ENCODE measurements around the gene GPRASP2.
"Not testable (repeated sequence)": the region's sequence is repeated elsewhere in the genome, so short reads cannot be mapped to it uniquely, and the experiment has no call there.

The GPRASP2 gene

GRCh38 chrX:102720237-102721168 lies 8.3 kb downstream of the GPRASP2 start, which contains the start of gene GPRASP3:
GPRASP3 (plus strand) TSS chrX:102720743; CDS start chrX:102748996, 28,253 bp downstream.
- H3K36me3 Mint-ChIP-seq (ENCODE audit: low read depth), result no peaks in the 10 kb centered on the region
- H3K27me3 Mint-ChIP-seq, result no peaks in the 10 kb centered on the region
- peak within 1 kb of the TSS; percentile 93 for H3K4me3 Mint-ChIP-seq
- no peaks in the 10 kb centered on the region for H3K9me3 Mint-ChIP-seq
- H3K27ac Mint-ChIP-seq, result peak within 1 kb of the TSS; percentile 85
- peaks cover 12% of the 10 kb centered on the region for H3K4me1 Mint-ChIP-seq (ENCODE audit: low read depth)

- H3K9me3 Mint-ChIP-seq; H3K27me3 Mint-ChIP-seq; H3K27ac Mint-ChIP-seq; H3K36me3 Mint-ChIP-seq (ENCODE audit: low read depth): not testable (repeated sequence)
- Mint-ChIP-seq H3K4me1 (ENCODE audit: low read depth) (peaks cover 12% of the 10 kb centered on the region), H3K4me3 (peak overlapping the region; percentile 93)
These were observed 8.9 kb downstream of the GPRASP2 start for GRCh38 chrX:102721169-102721506.

- H3K9me3 Mint-ChIP-seq, result no peaks in the 10 kb centered on the region
- no peak overlapping the region for H3K4me3 Mint-ChIP-seq
- no peaks in the 10 kb centered on the region for H3K27me3 Mint-ChIP-seq
These were observed 11.2 kb downstream of the GPRASP2 start for GRCh38 chrX:102723456-102723855.

GRCh38 chrX:102727761-102728160 lies 15.5 kb downstream of the GPRASP2 start:
- no peak overlapping the region for H3K4me3 Mint-ChIP-seq
- no peak overlapping the region for H3K27ac Mint-ChIP-seq
- H3K4me1 Mint-ChIP-seq (ENCODE audit: low read depth), result no peaks in the 10 kb centered on the region

More at GRCh38 chrX:102723456-102723855, 11.2 kb downstream of the GPRASP2 start:
- Mint-ChIP-seq H3K4me1 (ENCODE audit: low read depth) (peaks cover 12% of the 10 kb centered on the region), H3K27ac (no peak overlapping the region), H3K36me3 (ENCODE audit: low read depth) (no peaks in the 10 kb centered on the region)

GRCh38 chrX:102728646-102729045 lies 16.4 kb downstream of the GPRASP2 start:
- no peak overlapping the region for H3K4me3 Mint-ChIP-seq
- no peak overlapping the region for H3K27ac Mint-ChIP-seq
- H3K4me1 Mint-ChIP-seq (ENCODE audit: low read depth), result no peaks in the 10 kb centered on the region
- no peaks in the 10 kb centered on the region for H3K27me3 Mint-ChIP-seq
- H3K36me3 Mint-ChIP-seq (ENCODE audit: low read depth), result no peaks in the 10 kb centered on the region
- H3K9me3 Mint-ChIP-seq, result no peaks in the 10 kb centered on the region

More at GRCh38 chrX:102727761-102728160, 15.5 kb downstream of the GPRASP2 start:
- no peaks in the 10 kb centered on the region for H3K9me3 Mint-ChIP-seq
- H3K36me3 Mint-ChIP-seq (ENCODE audit: low read depth), result no peaks in the 10 kb centered on the region
- no peaks in the 10 kb centered on the region for H3K27me3 Mint-ChIP-seq

GRCh38 chrX:102739657-102740056 lies 27.4 kb downstream of the GPRASP2 start:
- H3K27ac Mint-ChIP-seq, result no peak overlapping the region
- no peak overlapping the region for H3K4me3 Mint-ChIP-seq
- peaks cover 3% of the 10 kb centered on the region for H3K4me1 Mint-ChIP-seq (ENCODE audit: low read depth)

GRCh38 chrX:102744307-102744706 lies 32.1 kb downstream of the GPRASP2 start:
- H3K27ac Mint-ChIP-seq, result no peak overlapping the region
- H3K4me1 Mint-ChIP-seq (ENCODE audit: low read depth), result peaks cover 4% of the 10 kb centered on the region
- no peaks in the 10 kb centered on the region for H3K9me3 Mint-ChIP-seq
- H3K36me3 Mint-ChIP-seq (ENCODE audit: low read depth), result no peaks in the 10 kb centered on the region
- H3K4me3 Mint-ChIP-seq, result no peak overlapping the region
- no peaks in the 10 kb centered on the region for H3K27me3 Mint-ChIP-seq

More at GRCh38 chrX:102739657-102740056, 27.4 kb downstream of the GPRASP2 start:
- Mint-ChIP-seq H3K27me3 (no peaks in the 10 kb centered on the region), H3K9me3 (no peaks in the 10 kb centered on the region), H3K36me3 (ENCODE audit: low read depth) (no peaks in the 10 kb centered on the region)

- Mint-ChIP-seq H3K27ac (no peak overlapping the region), H3K27me3 (no peaks in the 10 kb centered on the region), H3K4me1 (ENCODE audit: low read depth) (peaks cover 4% of the 10 kb centered on the region), H3K4me3 (peak overlapping the region; percentile 37), H3K36me3 (ENCODE audit: low read depth) (no peaks in the 10 kb centered on the region), H3K9me3 (no peaks in the 10 kb centered on the region)
These were observed 33.2 kb downstream of the GPRASP2 start for GRCh38 chrX:102745513-102745856.

- H3K36me3 Mint-ChIP-seq (ENCODE audit: low read depth), result no peaks in the 10 kb centered on the region
- H3K9me3 Mint-ChIP-seq, result no peaks in the 10 kb centered on the region
- no peaks in the 10 kb centered on the region for H3K27me3 Mint-ChIP-seq
- H3K4me1 Mint-ChIP-seq (ENCODE audit: low read depth), result peaks cover 4% of the 10 kb centered on the region
- no peak overlapping the region for H3K27ac Mint-ChIP-seq
- H3K4me3 Mint-ChIP-seq, result peak overlapping the region; percentile 79
These were observed 33.8 kb downstream of the GPRASP2 start for GRCh38 chrX:102745857-102746584.

GRCh38 chrX:102765217-102765616 lies 53.0 kb downstream of the GPRASP2 start:
- no peak overlapping the region for H3K4me3 Mint-ChIP-seq
- H3K9me3 Mint-ChIP-seq, result no peaks in the 10 kb centered on the region
- no peak overlapping the region for H3K27ac Mint-ChIP-seq
- H3K36me3 Mint-ChIP-seq (ENCODE audit: low read depth), result no peaks in the 10 kb centered on the region
- peaks cover 9% of the 10 kb centered on the region for H3K4me1 Mint-ChIP-seq (ENCODE audit: low read depth)
- no peaks in the 10 kb centered on the region for H3K27me3 Mint-ChIP-seq

- Mint-ChIP-seq H3K36me3 (ENCODE audit: low read depth) (no peaks in the 10 kb centered on the region), H3K27ac (no peak overlapping the region), H3K27me3 (no peaks in the 10 kb centered on the region), H3K9me3 (no peaks in the 10 kb centered on the region), H3K4me1 (ENCODE audit: low read depth) (peaks cover 11% of the 10 kb centered on the region), H3K4me3 (no peak overlapping the region)
These were observed 53.6 kb downstream of the GPRASP2 start for GRCh38 chrX:102765809-102766208.

GRCh38 chrX:102767287-102767686 lies 55.0 kb downstream of the GPRASP2 start:
- Mint-ChIP-seq H3K27ac (no peak overlapping the region), H3K36me3 (ENCODE audit: low read depth) (no peaks in the 10 kb centered on the region), H3K9me3 (no peaks in the 10 kb centered on the region), H3K4me3 (no peak overlapping the region), H3K27me3 (no peaks in the 10 kb centered on the region), H3K4me1 (ENCODE audit: low read depth) (peaks cover 11% of the 10 kb centered on the region)

Data from stimulated activated naive CD8-positive, alpha-beta T cell treated with anti-CD3 and anti-CD28 coated beads, Interleukin-15, Interleukin-2, amounts not matched to agents 100 ng/mL and 50 ng/mL, for 24 hours (primary cell).